Testis (tissue), 2 donors: ENCODE results near the gene TMEM107.
A peak's percentile ranks its signal among the peaks of the same experiment; 100 is the strongest.

Experiments used
- CTCF ChIP-seq, 3 experiments: fragments of 450-650 bp in 2 of 3; fragments of 200-600 bp in 1 of 3; sonication (generic) in 1 of 3; IDR thresholded peaks; one replicate each; pipeline ENCODE4 v1.5.1; 2016 to 2019; ENCODE audit warnings: antibody characterized with exemption in 3 of 3, mild to moderate bottlenecking in 2 of 3, moderate library complexity in 1 of 3
- POLR2A ChIP-seq: fragments of 450-650 bp; IDR thresholded peaks from one replicate; pipeline ENCODE4 v1.6.1; 2017; ENCODE audit warnings: antibody characterized with exemption, mild to moderate bottlenecking, moderate library complexity

GRCh38 chr17:8138672-8139371, 37.4 kb downstream of the TMEM107 start:
- TF ChIP-seq CTCF (IDR thresholded peaks at IDR 0.05) (peak; percentile 86 to 96 (median 95)), POLR2A (peak; percentile 47)
